ENCODE results near the gene IMMP1L.
A peak's percentile ranks its signal among the peaks of the same experiment; 100 is the strongest.
"Not testable (repeated sequence)": the region's sequence is repeated elsewhere in the genome, so short reads cannot be mapped to it uniquely, and the experiment has no call there.

The IMMP1L gene, protein sequence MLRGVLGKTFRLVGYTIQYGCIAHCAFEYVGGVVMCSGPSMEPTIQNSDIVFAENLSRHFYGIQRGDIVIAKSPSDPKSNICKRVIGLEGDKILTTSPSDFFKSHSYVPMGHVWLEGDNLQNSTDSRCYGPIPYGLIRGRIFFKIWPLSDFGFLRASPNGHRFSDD
- total RNA-seq = 1.6 to 8.5 (median 4.7) reads per million in 18 experiments

GRCh38 chr11:31509429-31510345 lies at the start of gene IMMP1L, which contains the start of gene ELP4:
Gene IMMP1L (minus strand): TSS chr11:31509622. CDS start chr11:31463276, 46,346 bp downstream.
Gene ELP4 (plus strand): TSS chr11:31509767. CDS start chr11:31509785, 18 bp downstream.
- DNase-seq = peak; percentile 97

DNA sequence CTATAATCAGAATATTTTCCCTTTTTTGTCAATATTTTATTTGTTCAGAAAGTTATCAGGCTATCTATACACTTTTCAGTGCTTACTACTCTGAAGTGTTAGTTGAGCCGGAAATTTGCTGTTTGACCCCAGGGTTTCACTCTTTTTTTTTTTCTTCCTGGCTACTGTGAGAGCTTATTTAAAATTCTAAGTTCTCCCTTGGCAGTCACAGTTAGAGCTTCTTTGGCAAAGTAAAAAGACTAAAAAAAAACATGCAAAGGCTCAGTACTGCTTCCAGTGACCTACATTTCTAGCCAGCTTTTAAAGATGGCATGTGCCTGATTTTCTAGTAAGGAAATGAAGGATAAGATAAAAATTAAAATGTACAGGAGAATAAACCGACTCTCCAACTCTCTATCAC lies 48.6 kb upstream of the IMMP1L start:
- DNase-seq = no peak

- no peak for DNase-seq
Observed at GRCh38 chr11:31555938-31556337, 46.5 kb upstream of the IMMP1L start.

GRCh38 chr11:31542862-31543261 lies 33.4 kb upstream of the IMMP1L start:
- no peak for DNase-seq

DNA sequence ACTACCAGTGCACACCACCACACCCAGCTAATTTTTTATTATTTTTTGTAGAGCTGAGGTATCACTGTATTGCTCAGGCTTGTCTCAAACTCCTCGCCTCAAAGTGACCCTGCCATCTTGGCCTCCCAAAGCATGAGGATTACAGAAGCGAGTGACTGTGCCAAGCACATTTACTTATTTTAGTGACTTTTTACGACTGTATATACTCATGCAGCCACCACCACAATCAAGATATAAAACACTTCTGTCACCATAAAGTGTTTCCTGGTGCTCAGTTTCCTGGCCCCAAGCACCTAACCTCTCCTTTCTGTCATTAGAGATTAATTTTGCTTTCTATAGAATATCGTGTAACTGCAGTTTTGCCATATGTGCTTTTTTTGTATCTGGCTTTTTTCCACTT lies 26.1 kb upstream of the IMMP1L start:
- DNase-seq = no peak

GRCh38 chr11:31531293-31531692 lies 21.9 kb upstream of the IMMP1L start:
- no peak for DNase-seq

DNA sequence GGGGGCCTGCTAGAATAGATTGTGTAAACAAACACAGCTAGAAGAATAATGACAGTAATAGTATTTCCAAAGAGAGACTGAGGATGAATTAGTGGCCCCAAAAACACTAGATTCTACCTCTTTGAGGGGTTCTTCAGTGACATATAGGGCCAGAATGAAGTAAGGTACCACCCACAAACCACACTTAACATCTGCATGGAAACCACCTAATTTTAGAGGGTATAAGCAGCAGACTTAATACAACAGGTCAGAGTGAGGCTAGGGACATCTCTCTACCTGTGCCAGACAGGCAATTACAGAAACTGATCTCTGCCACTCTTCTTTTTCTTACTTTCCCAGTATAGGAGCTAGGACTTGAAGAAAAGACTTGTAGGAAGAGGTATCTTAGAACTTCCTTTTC lies 20.3 kb upstream of the IMMP1L start:
- peak in 1 of 2 donors; percentile 13 for DNase-seq

DNA sequence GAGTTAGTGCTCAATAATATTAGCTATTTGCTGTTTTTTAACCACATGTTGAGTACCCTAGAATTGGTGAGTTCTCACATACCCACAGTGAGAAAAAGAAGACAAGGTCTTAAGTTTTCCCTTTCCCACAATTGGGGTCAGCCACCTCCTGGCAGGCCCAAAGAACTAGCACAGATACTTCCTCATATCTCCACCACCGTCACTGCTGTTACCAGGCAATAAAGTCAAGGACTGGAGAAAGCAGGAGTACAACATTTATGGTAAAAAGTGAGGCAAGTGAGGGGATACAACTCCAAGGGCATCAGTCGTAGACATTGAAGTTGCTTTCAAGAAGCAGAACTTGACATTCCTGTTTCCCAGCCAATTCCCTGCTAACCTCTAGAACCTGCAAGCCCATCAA lies 19.8 kb upstream of the IMMP1L start:
- no peak for DNase-seq

DNA sequence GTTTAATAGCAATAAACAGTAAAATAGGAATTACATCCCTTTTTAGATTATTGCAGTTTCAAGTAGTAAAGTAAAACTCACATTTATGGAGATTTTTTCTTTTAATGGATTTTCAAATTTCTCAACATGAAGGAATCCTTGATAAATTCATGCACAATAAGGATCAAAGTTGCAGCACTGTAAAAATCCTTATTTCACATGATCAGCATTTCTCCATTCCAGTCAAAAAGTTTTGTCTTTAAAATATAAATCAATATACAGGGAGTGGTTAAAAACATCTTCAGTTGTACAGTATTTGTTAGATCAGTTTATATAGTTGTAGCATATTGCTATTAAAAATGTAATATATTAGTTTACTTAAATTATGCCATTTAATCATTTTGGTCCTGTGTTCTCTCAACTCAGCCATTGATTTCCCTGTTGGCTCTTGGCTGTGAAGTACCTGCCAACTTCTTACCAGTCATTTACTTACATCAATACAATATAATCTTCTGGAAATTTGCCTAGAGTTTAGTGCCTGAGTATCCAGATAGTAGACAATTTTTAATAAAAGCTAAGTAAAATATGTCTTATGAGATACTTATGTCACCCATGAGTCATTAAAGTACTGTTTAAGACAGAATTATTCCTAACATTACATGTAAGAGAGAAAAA lies 12.2 kb upstream of the IMMP1L start:
- DNase-seq = no peak

- DNase-seq = no peak
Observed at GRCh38 chr11:31512117-31512516, 2.7 kb upstream of the IMMP1L start.

- peak in 1 of 2 donors; percentile 4 for DNase-seq
Observed at GRCh38 chr11:31509051-31509428, 382 bp downstream of the IMMP1L start.

GRCh38 chr11:31500560-31500959 lies 8.9 kb downstream of the IMMP1L start:
- DNase-seq = no peak

DNA sequence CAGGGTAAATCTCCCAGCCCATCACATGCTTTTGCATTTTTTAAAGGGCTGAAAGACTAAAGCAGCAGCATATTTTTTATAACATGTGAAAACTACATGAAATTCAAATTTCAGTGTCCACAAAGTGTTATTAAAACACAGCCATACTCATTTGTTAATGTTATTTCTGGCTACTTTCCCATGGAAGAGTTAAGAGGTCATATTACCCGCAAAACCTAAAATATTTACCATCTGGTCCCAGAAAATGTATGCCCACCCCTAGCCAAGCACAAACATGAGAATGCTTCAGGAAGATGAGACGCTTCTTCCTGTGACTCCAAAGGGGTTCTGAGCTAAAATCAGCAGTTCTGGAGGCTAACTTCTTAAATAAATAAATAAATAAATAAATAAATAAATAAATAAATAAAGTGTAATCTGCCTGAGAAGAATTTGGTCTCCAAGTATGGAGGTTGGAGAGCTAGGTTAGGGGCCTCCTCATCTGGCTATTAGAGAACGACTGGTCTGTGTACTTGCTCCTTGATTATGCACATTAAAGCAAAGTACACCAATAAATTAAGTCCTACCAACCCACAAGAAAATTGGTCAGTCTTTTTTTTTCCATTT lies 9.7 kb downstream of the IMMP1L start:
- DNase-seq = no peak

DNA sequence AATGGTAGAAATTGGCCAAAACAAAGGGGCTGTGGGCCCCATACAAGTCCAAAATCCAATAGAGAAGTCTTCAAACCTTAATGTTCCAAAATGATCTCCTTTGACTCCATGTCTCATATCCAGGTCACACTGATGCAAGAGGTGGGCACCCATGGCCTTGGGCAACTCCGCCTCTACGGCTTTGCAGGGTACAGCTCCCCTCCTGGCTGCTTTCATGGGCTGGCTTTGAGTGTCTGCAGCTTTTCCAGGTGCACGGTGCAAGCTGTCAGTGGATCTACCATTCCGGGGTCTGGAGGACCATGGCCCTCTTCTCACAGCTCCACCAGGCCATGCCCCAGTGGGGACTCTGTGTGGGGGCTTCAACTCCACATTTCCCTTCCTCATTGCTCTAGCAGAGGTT lies 15.7 kb downstream of the IMMP1L start:
- DNase-seq = not testable (repeated sequence)

DNA sequence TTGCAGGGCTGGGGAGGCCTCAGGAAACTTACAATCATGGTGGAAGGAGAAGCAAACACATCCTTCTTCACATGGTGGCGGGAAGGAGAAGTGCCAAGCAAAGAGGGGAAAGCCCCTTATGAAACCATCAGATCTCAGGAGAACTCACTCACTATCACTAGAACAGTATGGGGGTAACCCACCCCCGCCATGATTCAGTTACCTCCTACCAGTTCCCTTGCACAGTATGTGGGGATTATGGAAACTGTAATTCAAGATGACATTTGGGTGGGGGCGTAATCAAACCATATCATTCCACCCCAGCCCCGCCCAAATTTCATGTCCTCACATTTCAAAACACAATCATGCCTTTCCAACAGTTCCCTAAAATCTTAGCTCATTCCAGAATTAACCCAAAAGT lies 16.2 kb downstream of the IMMP1L start:
- DNase-seq = no peak

DNA sequence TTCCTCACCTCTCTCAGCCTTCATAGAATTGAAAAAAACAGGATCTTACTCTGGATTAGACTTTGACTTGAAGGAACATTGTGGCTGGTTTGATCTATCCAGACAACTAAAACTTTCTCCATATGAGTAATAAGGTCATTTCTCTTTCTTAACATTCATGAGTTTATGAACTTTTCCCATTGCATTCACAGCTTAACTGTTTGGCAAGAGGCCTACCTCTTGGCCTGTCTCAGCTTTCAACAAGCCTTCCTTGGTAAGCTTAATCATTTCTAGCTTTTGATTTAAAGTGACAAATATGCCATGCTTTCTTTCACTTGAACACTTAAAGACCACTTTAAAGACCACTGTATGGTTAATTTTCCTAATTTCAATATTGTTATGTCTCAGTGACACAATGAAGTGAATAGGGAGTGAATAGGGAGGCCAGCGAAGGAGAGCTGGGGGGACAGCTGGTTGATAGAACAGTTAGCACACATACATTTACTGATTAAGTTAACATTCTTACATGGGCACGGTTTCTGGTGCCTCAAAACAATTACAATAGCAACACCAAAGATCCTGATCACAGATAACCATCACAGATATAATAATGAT lies 17.0 kb downstream of the IMMP1L start:
- no peak for DNase-seq

GRCh38 chr11:31487848-31488247 lies 21.6 kb downstream of the IMMP1L start:
- DNase-seq = peak; percentile 17 to 37

GRCh38 chr11:31484497-31484896 lies 24.9 kb downstream of the IMMP1L start:
- DNase-seq = no peak

DNA sequence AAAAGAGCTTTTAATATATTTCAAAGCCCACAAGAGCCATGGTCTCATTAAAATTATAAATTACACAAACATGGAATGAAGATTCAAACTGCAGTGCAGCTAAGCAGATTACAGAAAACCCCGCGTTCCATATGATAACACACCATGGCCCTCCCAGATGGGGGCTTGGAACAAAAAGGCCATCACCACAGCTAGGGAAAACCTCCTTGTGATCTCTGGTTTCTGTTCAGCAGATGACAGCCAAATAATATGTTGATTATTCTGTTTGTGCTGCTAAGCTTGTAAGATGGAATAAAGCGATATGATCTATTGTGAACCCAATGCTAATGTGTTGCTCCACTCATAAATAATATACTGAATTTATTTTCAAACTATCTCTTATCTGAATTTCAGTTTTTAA lies 28.5 kb downstream of the IMMP1L start:
- DNase-seq = no peak

- no peak for DNase-seq
Observed at GRCh38 chr11:31479066-31479465, 30.4 kb downstream of the IMMP1L start.

GRCh38 chr11:31478223-31478590 lies 31.2 kb downstream of the IMMP1L start:
- no peak for DNase-seq

- DNase-seq = no peak
Observed at GRCh38 chr11:31477528-31478222, 31.7 kb downstream of the IMMP1L start.
